H54 (cell line): Measurements from ENCODE around the gene SYNRG.

Experiments used
- DNase-seq: peaks from one replicate; pipeline ENCODE4 v3.0.0; 2011; ENCODE audit warnings: low spot score, mixed read lengths; ENCODE audit not compliant: insufficient read length
- FAIRE-seq: peaks from 3 replicates; lab custom pipeline; 2011; peaks lifted over from hg19 to GRCh38; lab: Jason Lieb, UNC
- POLR2A ChIP-seq: IDR thresholded peaks from 2 replicates; pipeline ENCODE4 v1.6.1; 2011; ENCODE audit warnings: low read depth, mild to moderate bottlenecking, low read length

SYNRG gene

GRCh38 chr17:37541880-37542660 is 67.1 kb downstream of the SYNRG start:
- TF ChIP-seq POLR2A: no peak
- DNase-seq (no peak), FAIRE-seq (no peak)

DNA sequence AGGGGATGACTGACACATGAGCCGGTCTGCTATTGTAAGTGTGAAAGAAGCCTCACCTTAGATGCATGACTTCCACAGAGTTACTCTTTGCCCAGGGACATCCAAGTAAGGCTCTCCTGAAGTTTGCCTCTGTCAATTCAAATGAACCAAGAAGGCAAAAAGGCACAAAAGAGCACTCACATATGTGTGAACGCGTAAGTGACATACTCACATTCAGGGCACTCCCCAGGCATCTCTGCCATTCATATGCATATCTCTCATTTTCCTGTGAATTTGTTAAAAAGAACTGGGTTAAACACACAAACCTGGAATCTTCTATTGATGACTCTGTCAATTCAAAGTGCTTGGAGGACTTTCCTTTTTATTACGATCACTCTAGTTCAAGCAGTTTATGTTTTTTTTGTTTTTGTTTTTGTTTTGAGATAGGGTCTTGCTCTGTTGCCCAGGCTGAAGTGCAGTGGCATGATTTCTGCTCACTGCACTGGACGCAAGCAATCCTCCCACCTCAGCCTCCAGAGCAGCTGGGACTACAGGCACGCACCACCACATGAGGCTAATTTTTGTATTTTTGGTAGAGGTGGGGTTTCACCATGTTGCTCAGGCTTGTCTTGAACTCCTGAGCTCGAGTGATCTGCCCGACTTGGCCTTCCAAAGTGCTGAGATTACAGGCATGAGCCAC is 70.1 kb downstream of the SYNRG start:
- FAIRE-seq (no peak), DNase-seq (no peak)
- no peak for TF ChIP-seq POLR2A

DNA sequence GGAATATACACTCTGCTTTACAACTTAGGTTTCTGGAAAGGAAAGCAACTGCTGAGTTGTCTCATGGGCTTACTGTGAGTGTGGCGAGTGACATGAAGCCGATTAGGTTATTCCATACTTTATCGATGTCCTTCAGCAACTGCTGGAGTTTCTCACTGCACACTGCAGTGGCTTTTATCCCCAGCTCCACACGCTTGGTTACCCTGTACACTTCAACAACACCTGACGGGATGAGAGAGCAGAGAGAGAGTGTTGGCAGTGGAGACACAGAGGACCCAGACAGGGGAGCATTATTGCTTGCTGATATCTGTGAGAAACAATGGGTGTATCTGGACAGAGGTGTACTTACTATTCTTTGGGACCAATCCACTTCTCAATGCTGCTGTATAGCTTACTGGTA is 73.3 kb downstream of the SYNRG start:
- FAIRE-seq (no peak), DNase-seq (no peak)
- TF ChIP-seq POLR2A: no peak

DNA sequence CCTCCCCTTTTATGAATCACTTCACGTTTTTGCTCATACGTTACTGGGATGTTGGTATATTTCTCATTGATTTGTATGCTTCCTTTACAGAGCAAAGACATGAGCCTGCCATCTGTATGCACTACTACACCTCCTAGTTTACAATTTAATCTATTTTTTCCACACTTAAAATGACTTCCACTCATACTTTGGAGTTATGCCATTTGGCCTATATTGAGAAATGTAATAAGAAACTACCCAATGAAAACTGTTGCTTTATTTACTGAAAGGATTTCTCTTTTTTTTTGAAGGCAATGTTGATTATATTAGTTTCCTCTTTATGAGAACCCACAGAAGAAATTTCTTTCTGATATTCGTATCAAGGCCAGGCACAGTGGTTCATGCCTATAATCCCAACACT is 76.5 kb downstream of the SYNRG start:
- DNase-seq: no peak
- no peak for TF ChIP-seq POLR2A
- no peak for FAIRE-seq

DNA sequence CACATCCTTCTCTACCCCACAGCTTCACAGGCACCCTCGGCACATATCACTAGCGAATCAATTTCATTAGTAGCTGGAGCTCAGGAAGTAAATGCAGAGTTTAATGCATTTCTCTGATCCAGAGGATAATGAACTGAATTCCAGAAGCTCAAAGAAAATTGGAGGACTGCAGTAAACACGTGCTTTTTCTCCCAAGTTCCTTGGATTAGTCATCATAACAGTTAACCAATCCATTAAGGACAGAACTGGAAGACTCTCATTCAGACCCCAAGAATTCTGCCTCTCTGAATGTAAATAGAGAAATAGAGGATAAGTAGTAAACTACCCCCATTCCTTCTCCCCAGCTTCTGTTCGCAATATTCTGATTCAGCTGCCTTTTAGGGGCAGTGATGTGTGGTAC is 78.8 kb downstream of the SYNRG start:
- FAIRE-seq (no peak), DNase-seq (no peak)

DNA sequence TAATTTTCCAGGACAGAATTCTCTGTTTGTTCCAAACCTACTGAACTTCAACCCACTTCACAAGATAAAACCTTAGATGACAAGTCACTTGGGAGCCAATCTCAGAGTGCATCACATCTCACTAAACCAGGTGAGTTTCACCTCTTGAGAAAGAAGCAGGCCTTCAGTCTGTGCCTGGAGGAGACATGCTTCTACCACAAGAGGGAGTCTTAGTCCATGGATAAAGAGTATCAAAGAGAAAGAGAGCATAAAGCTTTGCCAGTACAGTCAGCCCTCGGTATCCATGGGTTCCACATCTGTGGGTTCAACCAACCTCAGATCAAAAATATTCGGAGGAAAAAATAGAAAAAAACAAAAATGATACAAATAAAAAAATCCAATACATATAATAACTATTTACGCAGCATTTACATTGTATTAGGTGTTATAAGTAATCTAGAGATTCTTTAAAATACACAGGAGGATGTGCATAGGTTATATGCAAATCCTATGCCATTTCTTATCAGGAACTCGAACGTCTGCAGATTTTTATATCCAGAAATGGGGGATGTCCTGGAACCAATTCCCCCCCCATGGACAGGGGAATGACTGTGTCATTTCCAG is 81.9 kb downstream of the SYNRG start:
- FAIRE-seq (no peak), DNase-seq (peak; percentile 19)
- no peak for TF ChIP-seq POLR2A

More for the DNA sequence above, 78.8 kb downstream of the SYNRG start:
- TF ChIP-seq POLR2A: no peak

- DNase-seq (no peak), FAIRE-seq (no peak)
- TF ChIP-seq POLR2A: no peak
Observed at GRCh38 chr17:37523715-37524219, 85.5 kb downstream of the SYNRG start.

DNA sequence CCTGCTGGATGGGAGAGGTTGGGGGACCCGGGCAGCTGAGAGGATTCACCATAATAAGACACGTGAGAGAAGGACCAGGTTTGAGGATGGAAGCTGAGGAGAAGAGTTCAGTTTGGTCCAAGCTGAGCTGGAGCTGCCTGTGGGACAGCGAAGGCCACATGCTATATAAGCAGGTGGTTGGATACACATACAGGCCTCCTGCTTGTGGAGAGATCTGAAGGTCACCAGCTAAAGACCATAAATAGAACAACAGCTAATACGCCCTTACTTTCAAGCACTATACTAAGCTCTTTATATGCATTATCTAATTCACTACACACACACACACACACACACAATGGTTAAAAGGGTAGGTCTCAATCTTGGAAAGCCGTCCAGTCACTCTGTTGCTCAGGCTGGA is 87.4 kb downstream of the SYNRG start:
- no peak for FAIRE-seq
- DNase-seq: no peak
- TF ChIP-seq POLR2A: no peak

DNA sequence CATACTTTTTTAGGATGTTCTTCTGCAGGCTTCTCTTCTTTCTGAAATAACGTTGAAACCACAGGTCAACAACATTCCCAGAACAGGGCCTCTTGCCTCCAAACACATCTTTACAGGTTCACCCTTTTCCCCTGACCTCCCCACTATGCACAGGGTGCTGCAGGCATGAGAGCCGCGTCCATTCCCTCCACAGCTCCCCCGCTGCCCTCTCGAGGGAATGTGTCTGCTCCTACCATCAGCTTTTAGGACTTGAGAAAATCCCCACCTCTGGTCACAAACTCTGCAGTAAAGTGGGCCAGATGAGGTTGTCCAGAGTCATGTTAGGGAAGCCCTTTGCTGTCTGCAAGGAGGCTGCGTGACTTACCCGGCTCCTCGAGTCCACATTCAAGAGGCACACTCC is 89.0 kb downstream of the SYNRG start:
- no peak for TF ChIP-seq POLR2A
- FAIRE-seq (no peak), DNase-seq (no peak)

GRCh38 chr17:37519251-37519985 is 89.8 kb downstream of the SYNRG start:
- no peak for DNase-seq
- FAIRE-seq: no peak
- no peak for TF ChIP-seq POLR2A

- TF ChIP-seq POLR2A: no peak
- FAIRE-seq (no peak), DNase-seq (no peak)
Observed at GRCh38 chr17:37518826-37519225, 90.4 kb downstream of the SYNRG start.

- DNase-seq (no peak), FAIRE-seq (no peak)
- TF ChIP-seq POLR2A: no peak
Observed at GRCh38 chr17:37517881-37518280, 91.3 kb downstream of the SYNRG start.

GRCh38 chr17:37516127-37516571 is 93.1 kb downstream of the SYNRG start:
- FAIRE-seq (no peak), DNase-seq (peak; percentile 22)
- TF ChIP-seq POLR2A: no peak
